ENCODE results near the gene ARRDC2. TPM values are rescaled to one million over a fixed set of nuclear protein-coding genes. Genes with fewer than 3 reads are reported as not detected.
A peak's percentile ranks its signal among the peaks of the same experiment; 100 is the strongest.

ARRDC2 gene
- total RNA-seq (10 to 100 TPM; 19.4 to 50.0 TPM), polyA plus RNA-seq (10 to 100 TPM; 47.6 to 62.2 TPM)
- long read RNA-seq, donor 1, partial matches to known transcripts, result 0 of 3 reads
- long read RNA-seq, donor 1, other reads (novel, unspliced or antisense), result 0 of 3 reads
- long read RNA-seq, donor 2, result 0 reads
- long read RNA-seq, donor 3, partial matches to known transcripts, result 0 of 3 reads
- long read RNA-seq, donor 3, other reads (novel, unspliced or antisense), result 0 of 3 reads
- long read RNA-seq, donor 4, partial matches to known transcripts, result 0 of 1 reads
- long read RNA-seq, donor 4, other reads (novel, unspliced or antisense), result 0 of 1 reads
- long read RNA-seq, donor 5, partial matches to known transcripts, result 0 of 2 reads
- long read RNA-seq, donor 5, other reads (novel, unspliced or antisense), result 0 of 2 reads

DNA sequence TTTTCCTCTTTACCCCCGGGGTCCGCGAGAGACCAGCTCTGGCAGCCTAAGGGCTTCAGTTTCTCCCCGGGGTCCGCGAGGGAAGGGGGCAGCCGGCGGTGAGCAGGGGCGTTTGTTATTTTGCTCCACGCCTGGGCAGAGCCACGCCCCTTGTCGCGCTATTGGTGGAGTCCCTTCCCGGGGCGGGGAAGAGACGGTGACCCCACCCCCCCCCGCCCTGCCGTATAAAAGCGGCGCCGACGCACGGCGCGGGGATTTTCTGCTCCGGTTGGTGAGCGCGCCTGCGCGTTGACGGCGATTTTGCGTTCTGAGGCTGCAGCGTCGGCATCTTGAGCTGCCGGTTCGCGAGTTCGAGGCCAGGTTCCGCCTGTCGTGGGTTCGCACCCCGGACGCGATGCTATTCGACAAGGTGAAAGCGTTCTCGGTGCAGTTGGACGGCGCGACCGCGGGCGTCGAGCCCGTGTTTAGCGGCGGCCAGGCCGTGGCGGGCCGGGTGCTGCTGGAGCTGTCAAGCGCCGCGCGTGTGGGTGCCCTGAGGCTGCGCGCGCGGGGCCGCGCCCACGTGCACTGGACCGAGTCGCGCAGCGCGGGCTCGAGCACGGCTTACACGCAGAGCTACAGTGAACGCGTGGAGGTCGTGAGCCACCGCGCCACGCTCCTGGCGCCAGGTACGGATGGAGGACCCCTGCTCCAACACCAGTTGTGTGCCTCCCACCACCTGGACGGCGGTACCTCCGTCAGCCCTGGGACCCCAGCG lies at the start of gene ARRDC2:
TSS of gene ARRDC2 (plus strand) at position 254 of the 757 bp plus-strand sequence. CDS start at position 395, 141 bp downstream.
- no peaks in the 10 kb centered on the region for H3K9me3 ChIP-seq (ENCODE audit: control insufficient read depth in 4 of 4, insufficient read depth in 3 of 4, low read length in 3 of 4)
- H3K27me3 ChIP-seq (ENCODE audit: control insufficient read depth in 3 of 3, insufficient read depth in 3 of 3, low read length in 2 of 3), result no peaks in the 10 kb centered on the region
- DNase-seq (peak; percentile 95 to 96 (median 95)), ATAC-seq (ENCODE audit: insufficient read depth, low FRiP score) (peak; percentile 84)
- peak within 1 kb of the TSS; percentile 83 to 86 for H3K27ac ChIP-seq (ENCODE audit: low read depth in 1 of 2, low read length in 1 of 2)
- peak within 1 kb of the TSS; percentile 83 for H3K4me3 ChIP-seq
- H3K4me1 ChIP-seq (ENCODE audit: control insufficient read depth in 5 of 5, insufficient read depth in 5 of 5, low read length in 5 of 5), result peaks cover 0 to 13% (median 5%) of the 10 kb centered on the region in 5 donors
- 15 to 22% methylated on average over 91 to 92 of the region's 92 CpGs for WGBS, 2 donors
- TF ChIP-seq, protein P1, sequence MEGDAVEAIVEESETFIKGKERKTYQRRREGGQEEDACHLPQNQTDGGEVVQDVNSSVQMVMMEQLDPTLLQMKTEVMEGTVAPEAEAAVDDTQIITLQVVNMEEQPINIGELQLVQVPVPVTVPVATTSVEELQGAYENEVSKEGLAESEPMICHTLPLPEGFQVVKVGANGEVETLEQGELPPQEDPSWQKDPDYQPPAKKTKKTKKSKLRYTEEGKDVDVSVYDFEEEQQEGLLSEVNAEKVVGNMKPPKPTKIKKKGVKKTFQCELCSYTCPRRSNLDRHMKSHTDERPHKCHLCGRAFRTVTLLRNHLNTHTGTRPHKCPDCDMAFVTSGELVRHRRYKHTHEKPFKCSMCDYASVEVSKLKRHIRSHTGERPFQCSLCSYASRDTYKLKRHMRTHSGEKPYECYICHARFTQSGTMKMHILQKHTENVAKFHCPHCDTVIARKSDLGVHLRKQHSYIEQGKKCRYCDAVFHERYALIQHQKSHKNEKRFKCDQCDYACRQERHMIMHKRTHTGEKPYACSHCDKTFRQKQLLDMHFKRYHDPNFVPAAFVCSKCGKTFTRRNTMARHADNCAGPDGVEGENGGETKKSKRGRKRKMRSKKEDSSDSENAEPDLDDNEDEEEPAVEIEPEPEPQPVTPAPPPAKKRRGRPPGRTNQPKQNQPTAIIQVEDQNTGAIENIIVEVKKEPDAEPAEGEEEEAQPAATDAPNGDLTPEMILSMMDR (IDR thresholded peaks at IDR 0.05; ENCODE audit: control extremely low read depth, extremely low read depth), result no peak
- peak within 1 kb of the TSS in 1 of 2 donors; percentile 43 for H3K9ac ChIP-seq (ENCODE audit: insufficient read depth in 1 of 2, low read length in 2 of 2)
- H3K36me3 ChIP-seq (ENCODE audit: control insufficient read depth in 4 of 4, insufficient read depth in 4 of 4, low read length in 4 of 4), result peaks cover 0 to 29% (median 0%) of the 10 kb centered on the region in 4 donors

DNA sequence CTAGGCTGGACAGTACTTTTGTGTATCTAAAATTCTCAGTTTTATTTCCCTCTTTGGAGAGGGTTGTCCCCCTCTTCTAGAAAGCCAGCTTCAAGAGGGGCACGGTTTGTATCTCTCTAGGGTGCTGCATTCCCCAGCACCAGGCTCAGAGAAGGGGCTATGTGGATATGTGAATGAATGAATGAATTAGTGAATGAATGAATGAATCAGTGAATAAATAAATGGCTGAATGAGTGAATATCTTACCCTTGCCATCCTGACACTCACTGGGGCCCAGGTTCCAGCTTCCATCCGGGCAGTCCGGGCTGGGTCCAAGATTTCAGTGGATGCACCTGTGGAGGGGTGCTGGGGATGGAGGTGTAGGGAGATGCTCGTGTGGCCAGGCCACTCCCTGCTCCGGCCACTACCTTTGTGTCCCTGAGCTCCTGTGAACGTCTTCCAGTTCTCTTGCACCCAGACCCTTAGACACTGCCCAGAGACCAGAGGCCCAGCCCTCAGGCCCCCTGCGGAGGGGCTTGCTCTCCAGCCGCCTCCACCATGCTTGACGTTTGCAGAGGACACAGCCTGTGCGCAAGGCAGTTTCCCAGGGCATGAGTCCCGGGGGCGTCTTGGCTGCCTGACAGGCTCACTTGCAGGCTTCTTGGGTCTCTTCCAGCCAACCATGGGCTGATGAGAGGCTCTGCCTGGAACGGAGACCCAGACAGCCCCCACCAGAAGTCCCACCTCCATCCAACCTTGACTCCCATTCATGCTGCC lies 43.9 kb upstream of the ARRDC2 start:
- DNase-seq (peak in 1 of 3 donors; percentile 39), ATAC-seq (ENCODE audit: insufficient read depth, low FRiP score) (no peak)
- Histone ChIP-seq H3K27ac (ENCODE audit: low read depth in 1 of 2, low read length in 1 of 2) (no peak overlapping the region), H3K9me3 (ENCODE audit: control insufficient read depth in 4 of 4, insufficient read depth in 3 of 4, low read length in 3 of 4) (no peaks in the 10 kb centered on the region), H3K36me3 (ENCODE audit: control insufficient read depth in 4 of 4, insufficient read depth in 4 of 4, low read length in 4 of 4) (no peaks in the 10 kb centered on the region), H3K4me3 (no peak overlapping the region), H3K4me1 (ENCODE audit: control insufficient read depth in 5 of 5, insufficient read depth in 5 of 5, low read length in 5 of 5) (peaks cover 0 to 5% (median 3%) of the 10 kb centered on the region in 5 donors), H3K27me3 (ENCODE audit: control insufficient read depth in 3 of 3, insufficient read depth in 3 of 3, low read length in 2 of 3) (peaks cover 0 to 2% (median 2%) of the 10 kb centered on the region in 3 donors), H3K9ac (ENCODE audit: insufficient read depth in 1 of 2, low read length in 2 of 2) (no peak overlapping the region)
- WGBS, 2 donors, result 70 to 72% methylated on average over 13 of the region's 13 CpGs
- TF ChIP-seq, protein P1 (IDR thresholded peaks at IDR 0.05; ENCODE audit: control extremely low read depth, extremely low read depth), result no peak

DNA sequence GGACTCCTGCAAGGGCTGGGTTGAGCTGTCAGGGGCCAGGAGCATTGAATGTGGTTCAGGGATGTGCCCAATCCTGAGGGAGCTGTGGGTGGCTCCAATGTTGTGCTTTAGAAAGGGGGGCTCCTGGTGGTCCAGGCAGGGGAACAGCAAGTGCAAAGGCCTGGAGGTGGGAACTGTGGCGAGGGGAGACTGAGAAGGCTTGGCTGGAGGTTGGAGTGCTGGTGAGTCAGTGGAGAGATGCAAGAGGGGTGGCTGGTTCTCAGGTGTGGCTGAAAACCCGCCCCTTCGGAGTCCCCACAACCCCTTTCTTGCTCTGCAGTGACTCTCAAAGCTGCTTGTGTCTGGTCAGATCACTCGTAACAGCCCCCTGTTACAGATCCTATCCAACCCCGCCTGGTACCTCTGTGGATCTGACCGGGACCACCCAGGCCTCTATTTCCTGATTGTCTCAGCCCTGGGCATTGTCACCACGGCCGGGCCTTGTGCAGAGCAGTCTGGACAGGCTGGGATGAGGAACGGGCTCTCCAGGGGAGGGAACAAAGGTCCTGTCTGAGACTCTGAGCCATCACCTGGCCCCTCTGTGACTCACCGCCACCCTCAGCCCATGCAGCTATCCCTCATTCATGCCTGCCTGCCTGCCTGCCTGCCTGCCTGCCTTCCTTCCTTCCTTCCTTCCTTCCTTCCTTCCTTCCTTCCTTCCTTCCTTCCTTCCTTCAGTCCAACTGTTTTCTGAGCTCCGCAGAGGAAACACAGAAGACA lies 42.4 kb upstream of the ARRDC2 start:
- no peak overlapping the region for H3K4me3 ChIP-seq
- 68 to 77% methylated on average over 11 of the region's 11 CpGs for WGBS, 2 donors
- peaks cover 0 to 2% (median 2%) of the 10 kb centered on the region in 3 donors for H3K27me3 ChIP-seq (ENCODE audit: control insufficient read depth in 3 of 3, insufficient read depth in 3 of 3, low read length in 2 of 3)
- no peak for ATAC-seq (ENCODE audit: insufficient read depth, low FRiP score)
- peak in 1 of 3 donors; percentile 9 for DNase-seq
- peaks cover 0 to 5% (median 3%) of the 10 kb centered on the region in 5 donors for H3K4me1 ChIP-seq (ENCODE audit: control insufficient read depth in 5 of 5, insufficient read depth in 5 of 5, low read length in 5 of 5)
- no peaks in the 10 kb centered on the region for H3K36me3 ChIP-seq (ENCODE audit: control insufficient read depth in 4 of 4, insufficient read depth in 4 of 4, low read length in 4 of 4)
- no peak overlapping the region for H3K9ac ChIP-seq (ENCODE audit: insufficient read depth in 1 of 2, low read length in 2 of 2)
- TF ChIP-seq, protein P1 (IDR thresholded peaks at IDR 0.05; ENCODE audit: control extremely low read depth, extremely low read depth), result no peak
- H3K9me3 ChIP-seq (ENCODE audit: control insufficient read depth in 4 of 4, insufficient read depth in 3 of 4, low read length in 3 of 4), result no peaks in the 10 kb centered on the region
- H3K27ac ChIP-seq (ENCODE audit: low read depth in 1 of 2, low read length in 1 of 2), result no peak overlapping the region
